ENCODE data around the gene ITPRID2. TPM values are rescaled to one million over a fixed set of nuclear protein-coding genes. Genes with fewer than 3 reads are reported as not detected.

Gene ITPRID2
- total RNA-seq, 1 experiment from 2014 or later: 419 TPM

GRCh38 chr2:181943411-181944124 is 52.0 kb downstream of the ITPRID2 start:
- no TSS peak for BruUV-seq (replicated peaks)

GRCh38 chr2:181944164-181944913 is 52.8 kb downstream of the ITPRID2 start:
- Histone ChIP-seq H3K9me3 (ENCODE audit: insufficient read depth, low read depth) (peaks cover 19% of the 10 kb centered on the region), H3K4me3 (no peak overlapping the region), H4K20me1 (ENCODE audit: insufficient read depth) (no peaks in the 10 kb centered on the region), H3F3A (ENCODE audit: insufficient read depth, low read depth) (peaks cover 23% of the 10 kb centered on the region), H3K27me3 (ENCODE audit: insufficient read depth, low read depth) (no peaks in the 10 kb centered on the region), H3K4me1 (replicated peaks; ENCODE audit: insufficient read depth) (peaks cover 45% of the 10 kb centered on the region), H3K79me2 (ENCODE audit: low read depth) (no peaks in the 10 kb centered on the region), H3K9me2 (ENCODE audit: insufficient read depth) (0 out of 2 replicates have a peak, but pooled peaks cover 2% of the 10 kb centered on the region), H3K36me3 (ENCODE audit: low read depth) (no peaks in the 10 kb centered on the region), H3K4me2 (no peak overlapping the region), H2AFZ (no peak overlapping the region), H3K27ac (0 out of 2 replicates have a peak overlapping the region, but pooled peaks have one; percentile 1)
- ChIA-PET POLR2A (ENCODE audit: unreplicated experiment) (interaction anchor here (0.6 kb wide), 1 partner anchor 160 kb away, joined by 8 read pairs; no protein-coding TSS in a partner anchor), CTCF (interaction anchor here (0.7 kb wide), 1 partner anchor 9 kb away, joined by 15 read pairs; no protein-coding TSS in a partner anchor)
- intact Hi-C loops (cut with micrococcal nuclease; ENCODE audit: unreplicated experiment): no loop called here
- TF ChIP-seq CTCF (conservative IDR thresholded peaks at IDR 0.05) (no peak), EZH2 (IDR thresholded peaks at IDR 0.05; ENCODE audit: low read depth) (no peak)
- DNase-seq: no peak
- BruUV-seq (replicated peaks): no TSS peak

More at GRCh38 chr2:181943411-181944124, 52.0 kb downstream of the ITPRID2 start:
- H3K4me3 ChIP-seq: no peak overlapping the region
- H3K9me2 ChIP-seq (ENCODE audit: insufficient read depth): 0 out of 2 replicates have a peak, but pooled peaks cover 2% of the 10 kb centered on the region
- H3K27me3 ChIP-seq (ENCODE audit: insufficient read depth, low read depth): no peaks in the 10 kb centered on the region
- H3K36me3 ChIP-seq (ENCODE audit: low read depth): no peaks in the 10 kb centered on the region
- ChIA-PET CTCF (interaction anchor here (0.7 kb wide), 1 partner anchor 10 kb away, joined by 15 read pairs; no protein-coding TSS in a partner anchor), POLR2A (ENCODE audit: unreplicated experiment) (interaction anchor here (0.6 kb wide), 2 partner anchors 159 to 198 kb away, joined by 3 to 8 read pairs; no protein-coding TSS in a partner anchor)
- peak overlapping the region; percentile 1; the same call in 1 of the 2 replicates for H3K27ac ChIP-seq
- H3K79me2 ChIP-seq (ENCODE audit: low read depth): no peaks in the 10 kb centered on the region
- DNase-seq: peak in 1 of 2 experiments; percentile 88
- peaks cover 23% of the 10 kb centered on the region for H3F3A ChIP-seq (ENCODE audit: insufficient read depth, low read depth)
- H4K20me1 ChIP-seq (ENCODE audit: insufficient read depth): no peaks in the 10 kb centered on the region
- no peak for TF ChIP-seq CTCF (conservative IDR thresholded peaks at IDR 0.05)
- no peak for TF ChIP-seq EZH2 (IDR thresholded peaks at IDR 0.05; ENCODE audit: low read depth)
- no peak overlapping the region for H2AFZ ChIP-seq
- peaks cover 16% of the 10 kb centered on the region for H3K9me3 ChIP-seq (ENCODE audit: insufficient read depth, low read depth)
- peaks cover 45% of the 10 kb centered on the region for H3K4me1 ChIP-seq (replicated peaks; ENCODE audit: insufficient read depth)
- 0 out of 2 replicates have a peak overlapping the region, but pooled peaks have one; percentile 0 for H3K4me2 ChIP-seq
- intact Hi-C loops (cut with micrococcal nuclease; ENCODE audit: unreplicated experiment): no loop called here

- Histone ChIP-seq H3K4me2 (no peak overlapping the region), H3K9me2 (ENCODE audit: insufficient read depth) (0 out of 2 replicates have a peak, but pooled peaks cover 2% of the 10 kb centered on the region), H3K79me2 (ENCODE audit: low read depth) (no peaks in the 10 kb centered on the region), H3K36me3 (ENCODE audit: low read depth) (no peaks in the 10 kb centered on the region), H3K9me3 (ENCODE audit: insufficient read depth, low read depth) (peaks cover 19% of the 10 kb centered on the region), H3K4me1 (replicated peaks; ENCODE audit: insufficient read depth) (peaks cover 45% of the 10 kb centered on the region), H3K27ac (no peak overlapping the region), H4K20me1 (ENCODE audit: insufficient read depth) (no peaks in the 10 kb centered on the region), H2AFZ (no peak overlapping the region), H3K4me3 (no peak overlapping the region), H3F3A (ENCODE audit: insufficient read depth, low read depth) (peaks cover 23% of the 10 kb centered on the region), H3K27me3 (ENCODE audit: insufficient read depth, low read depth) (no peaks in the 10 kb centered on the region)
- no TSS peak for BruUV-seq (replicated peaks)
- ChIA-PET POLR2A (ENCODE audit: unreplicated experiment) (no interaction called here), CTCF (no interaction called here)
- DNase-seq: no peak
- TF ChIP-seq CTCF (conservative IDR thresholded peaks at IDR 0.05): no peak
- TF ChIP-seq EZH2 (IDR thresholded peaks at IDR 0.05; ENCODE audit: low read depth): no peak
- intact Hi-C loops (cut with micrococcal nuclease; ENCODE audit: unreplicated experiment): no loop called here
These were observed 53.4 kb downstream of the ITPRID2 start for GRCh38 chr2:181944914-181945291.

All from PC-9 (cell line).